ENCODE measurements around the gene PCED1B.

DNA sequence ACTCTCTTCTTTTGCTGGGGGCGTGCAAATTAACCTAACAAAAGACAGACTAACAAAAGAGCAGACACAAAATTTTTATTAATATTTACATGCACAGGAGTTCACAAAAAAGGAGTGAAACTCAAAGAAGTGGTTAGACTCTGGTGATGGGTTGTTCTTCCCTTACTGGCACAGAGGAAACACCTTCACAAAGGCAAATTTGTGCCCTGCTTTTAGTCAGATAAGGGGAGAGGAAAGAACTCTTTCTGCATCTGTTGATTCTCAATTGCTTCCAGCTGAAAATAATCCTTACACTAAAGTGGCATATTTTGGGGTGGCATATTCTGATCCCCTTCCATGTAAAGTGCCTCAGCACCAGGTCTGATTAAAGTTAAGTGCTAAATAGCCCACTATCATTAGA, 190.5 kb downstream of the PCED1B start:
- TF ChIP-seq, protein P1, sequence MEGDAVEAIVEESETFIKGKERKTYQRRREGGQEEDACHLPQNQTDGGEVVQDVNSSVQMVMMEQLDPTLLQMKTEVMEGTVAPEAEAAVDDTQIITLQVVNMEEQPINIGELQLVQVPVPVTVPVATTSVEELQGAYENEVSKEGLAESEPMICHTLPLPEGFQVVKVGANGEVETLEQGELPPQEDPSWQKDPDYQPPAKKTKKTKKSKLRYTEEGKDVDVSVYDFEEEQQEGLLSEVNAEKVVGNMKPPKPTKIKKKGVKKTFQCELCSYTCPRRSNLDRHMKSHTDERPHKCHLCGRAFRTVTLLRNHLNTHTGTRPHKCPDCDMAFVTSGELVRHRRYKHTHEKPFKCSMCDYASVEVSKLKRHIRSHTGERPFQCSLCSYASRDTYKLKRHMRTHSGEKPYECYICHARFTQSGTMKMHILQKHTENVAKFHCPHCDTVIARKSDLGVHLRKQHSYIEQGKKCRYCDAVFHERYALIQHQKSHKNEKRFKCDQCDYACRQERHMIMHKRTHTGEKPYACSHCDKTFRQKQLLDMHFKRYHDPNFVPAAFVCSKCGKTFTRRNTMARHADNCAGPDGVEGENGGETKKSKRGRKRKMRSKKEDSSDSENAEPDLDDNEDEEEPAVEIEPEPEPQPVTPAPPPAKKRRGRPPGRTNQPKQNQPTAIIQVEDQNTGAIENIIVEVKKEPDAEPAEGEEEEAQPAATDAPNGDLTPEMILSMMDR (conservative IDR thresholded peaks at IDR 0.05 in 1 of 2, IDR thresholded peaks at IDR 0.05 in 1 of 2; ENCODE audit: low read depth in 1 of 2, low read length in 2 of 2) = no peak
- no peak for TF ChIP-seq EZH2 (IDR thresholded peaks at IDR 0.05; ENCODE audit: low read length, missing control alignments)

All from fibroblast of lung (primary cell).